Keratinocyte (primary cell): Measurements from ENCODE around the gene NFAM1. TPM values are rescaled to one million over a fixed set of nuclear protein-coding genes. Genes with fewer than 3 reads are reported as not detected.
A peak's percentile ranks its signal among the peaks of the same experiment; 100 is the strongest.

ENCODE experiments used
- DNase-seq: peaks from one replicate; pipeline ENCODE4 v3.0.0-alpha.2; 2011; ENCODE audit warnings: low read depth, missing footprints, low spot score
- FAIRE-seq: peaks from 2 replicates; lab custom pipeline; 2011; peaks lifted over from hg19 to GRCh38; lab: Jason Lieb, UNC
- H2AFZ ChIP-seq: 2 replicates; pipeline ENCODE4 v1.6.0; 2012; ENCODE audit warnings: low read length, control low read depth, inconsistent platforms; ENCODE audit not compliant: control insufficient read depth
- H3K27ac ChIP-seq: 2 replicates; pipeline ENCODE4 v1.5.1; 2011; ENCODE audit warnings: low read length; ENCODE audit not compliant: control insufficient read depth, insufficient read depth
- H3K27me3 ChIP-seq: 3 replicates; pipeline ENCODE4 v1.6.0; 2011; ENCODE audit warnings: low read length; ENCODE audit not compliant: control insufficient read depth, insufficient read depth; ENCODE audit errors: extremely low read depth
- H3K36me3 ChIP-seq, 2 experiments: 2 replicates in 1 of 2; 3 replicates in 1 of 2; pipeline ENCODE4 v1.5.1; 2011; ENCODE audit warnings: low read length in 2 of 2, mild to moderate bottlenecking in 1 of 2; ENCODE audit not compliant: control insufficient read depth in 2 of 2, insufficient read depth in 2 of 2; ENCODE audit errors: extremely low read depth in 1 of 2
- H3K4me1 ChIP-seq: 3 replicates; pipeline ENCODE4 v1.5.1; 2011; ENCODE audit warnings: low read length; ENCODE audit not compliant: control insufficient read depth, insufficient read depth; ENCODE audit errors: extremely low read depth
- H3K4me2 ChIP-seq: 3 replicates; pipeline ENCODE4 v1.6.0; 2011; ENCODE audit warnings: low read depth, low read length; ENCODE audit not compliant: control insufficient read depth, insufficient read depth; ENCODE audit errors: extremely low read depth
- H3K4me3 ChIP-seq, 3 experiments: fragments of 200-600 bp in 1 of 3; sonication (generic) in 1 of 3; 2 replicates in 2 of 3; 3 replicates in 1 of 3; pipeline ENCODE4 v1.5.1; 2011 to 2016; ENCODE audit warnings: low read length in 3 of 3, mild to moderate bottlenecking in 3 of 3, control low read depth in 2 of 3, inconsistent platforms in 1 of 3, low read depth in 1 of 3, mixed read lengths in 1 of 3, mixed run types in 1 of 3, moderate library complexity in 1 of 3; ENCODE audit not compliant: control insufficient read depth in 2 of 3, insufficient read depth in 2 of 3; ENCODE audit errors: extremely low read depth in 1 of 3
- H3K79me2 ChIP-seq: 2 replicates; pipeline ENCODE4 v1.6.0; 2012; ENCODE audit warnings: low read length; ENCODE audit not compliant: control insufficient read depth, insufficient read depth
- H3K9ac ChIP-seq: 3 replicates; pipeline ENCODE4 v1.6.0; 2011; ENCODE audit warnings: low read length; ENCODE audit not compliant: control insufficient read depth, insufficient read depth; ENCODE audit errors: extremely low read depth
- H3K9me1 ChIP-seq: 3 replicates; pipeline ENCODE4 v1.6.0; 2011; ENCODE audit warnings: low read length; ENCODE audit not compliant: control insufficient read depth, insufficient read depth; ENCODE audit errors: extremely low read depth
- H3K9me3 ChIP-seq: 2 replicates; pipeline ENCODE4 v1.5.1; 2012; ENCODE audit warnings: low read depth, low read length; ENCODE audit not compliant: control insufficient read depth
- H4K20me1 ChIP-seq: 3 replicates; pipeline ENCODE4 v1.6.0; 2011; ENCODE audit warnings: low read length; ENCODE audit not compliant: control insufficient read depth, insufficient read depth; ENCODE audit errors: extremely low read depth
- EZH2 ChIP-seq: IDR thresholded peaks from one replicate; pipeline ENCODE4 v1.6.1; 2012; ENCODE audit warnings: inconsistent platforms, mild to moderate bottlenecking, low read length, moderate library complexity
- dilution Hi-C: fragments of 300-500 bp; cut with MboI; formaldehyde crosslinking; loops from one replicate; pipeline ENCODE4 v1.7.0; 2020; ENCODE audit warnings: low sequenced_read_pairs; ENCODE audit not compliant: extremely low pct_ligation_motif_present
- polyA plus RNA-seq, 5 experiments: library from polyadenylated mRNA; depleted of rRNA in 3 of 5; stranded (reverse) in 3 of 5; stranded (forward) in 1 of 5; unstranded in 1 of 5; fragments of >200 nt; gene quantifications; 1 replicate in 1 of 5; 2 replicates in 3 of 5; 3 replicates in 1 of 5; pipeline versions ENCODE4 v1.2.1 to v1.2.3, GENCODE V29; 2011 to 2012; ENCODE audit warnings: missing spikeins in 2 of 5, low read depth in 1 of 5, low replicate concordance in 1 of 5
- TF ChIP-seq, protein P1 (sequence below), 3 experiments: IDR thresholded peaks in 1 of 3; conservative IDR thresholded peaks in 1 of 3; optimal IDR thresholded peaks in 1 of 3; 2 replicates in 2 of 3; 3 replicates in 1 of 3; pipeline versions ENCODE3 to v1.5.1; 2011; ENCODE audit warnings: low read length in 3 of 3, mild to moderate bottlenecking in 3 of 3, moderate library complexity in 2 of 3, control low read depth in 1 of 3, inconsistent platforms in 1 of 3; ENCODE audit not compliant: insufficient read depth in 2 of 3; ENCODE audit errors: extremely low read depth in 1 of 3

The NFAM1 gene
- polyA plus RNA-seq, 1 donor (not counting 4 experiments of a cell fraction or from before 2014, with no cell fraction given), result not detected

DNA sequence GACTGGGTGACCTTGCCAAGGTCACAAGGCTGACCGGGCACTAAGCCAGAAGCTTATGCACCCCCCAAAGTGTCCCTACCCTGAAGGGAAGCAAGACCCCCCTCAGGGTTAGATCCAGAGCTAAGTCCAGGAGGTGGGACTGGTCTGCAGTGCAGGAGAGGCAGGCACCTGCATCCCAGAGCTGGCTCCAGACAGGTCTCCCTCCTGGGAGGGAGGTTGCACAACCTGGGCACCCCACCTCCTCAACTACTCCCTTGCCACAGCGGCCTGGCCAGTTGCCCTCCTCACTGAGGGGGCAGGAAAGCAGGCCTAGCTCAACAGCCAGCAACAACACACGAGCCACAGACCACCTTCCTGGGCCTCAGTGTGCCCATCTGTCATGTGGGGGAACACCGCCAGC is 86.7 kb downstream of the NFAM1 start:
- no peaks in the 10 kb centered on the region for H3K79me2 ChIP-seq
- no peak overlapping the region for H3K27ac ChIP-seq
- H3K4me3 ChIP-seq, result no peak overlapping the region
- dilution Hi-C loops, result no loop called here
- no peak overlapping the region for H2AFZ ChIP-seq
- no peaks in the 10 kb centered on the region for H3K9me1 ChIP-seq
- DNase-seq (no peak), FAIRE-seq (no peak)
- H3K4me2 ChIP-seq, result no peak overlapping the region
- no peaks in the 10 kb centered on the region for H3K9me3 ChIP-seq
- no peaks in the 10 kb centered on the region for H3K27me3 ChIP-seq
- H4K20me1 ChIP-seq, result no peaks in the 10 kb centered on the region
- no peak overlapping the region for H3K9ac ChIP-seq
- H3K36me3 ChIP-seq, result no peaks in the 10 kb centered on the region
- H3K4me1 ChIP-seq, result peaks cover 2% of the 10 kb centered on the region
- TF ChIP-seq, protein P1, sequence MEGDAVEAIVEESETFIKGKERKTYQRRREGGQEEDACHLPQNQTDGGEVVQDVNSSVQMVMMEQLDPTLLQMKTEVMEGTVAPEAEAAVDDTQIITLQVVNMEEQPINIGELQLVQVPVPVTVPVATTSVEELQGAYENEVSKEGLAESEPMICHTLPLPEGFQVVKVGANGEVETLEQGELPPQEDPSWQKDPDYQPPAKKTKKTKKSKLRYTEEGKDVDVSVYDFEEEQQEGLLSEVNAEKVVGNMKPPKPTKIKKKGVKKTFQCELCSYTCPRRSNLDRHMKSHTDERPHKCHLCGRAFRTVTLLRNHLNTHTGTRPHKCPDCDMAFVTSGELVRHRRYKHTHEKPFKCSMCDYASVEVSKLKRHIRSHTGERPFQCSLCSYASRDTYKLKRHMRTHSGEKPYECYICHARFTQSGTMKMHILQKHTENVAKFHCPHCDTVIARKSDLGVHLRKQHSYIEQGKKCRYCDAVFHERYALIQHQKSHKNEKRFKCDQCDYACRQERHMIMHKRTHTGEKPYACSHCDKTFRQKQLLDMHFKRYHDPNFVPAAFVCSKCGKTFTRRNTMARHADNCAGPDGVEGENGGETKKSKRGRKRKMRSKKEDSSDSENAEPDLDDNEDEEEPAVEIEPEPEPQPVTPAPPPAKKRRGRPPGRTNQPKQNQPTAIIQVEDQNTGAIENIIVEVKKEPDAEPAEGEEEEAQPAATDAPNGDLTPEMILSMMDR (optimal IDR thresholded peaks at IDR 0.05 in 1 of 3, IDR thresholded peaks at IDR 0.05 in 1 of 3, conservative IDR thresholded peaks at IDR 0.05 in 1 of 3; ENCODE audit: extremely low read depth in 1 of 3, insufficient read depth in 2 of 3, low read length in 3 of 3), result no peak
- TF ChIP-seq EZH2, result no peak

DNA sequence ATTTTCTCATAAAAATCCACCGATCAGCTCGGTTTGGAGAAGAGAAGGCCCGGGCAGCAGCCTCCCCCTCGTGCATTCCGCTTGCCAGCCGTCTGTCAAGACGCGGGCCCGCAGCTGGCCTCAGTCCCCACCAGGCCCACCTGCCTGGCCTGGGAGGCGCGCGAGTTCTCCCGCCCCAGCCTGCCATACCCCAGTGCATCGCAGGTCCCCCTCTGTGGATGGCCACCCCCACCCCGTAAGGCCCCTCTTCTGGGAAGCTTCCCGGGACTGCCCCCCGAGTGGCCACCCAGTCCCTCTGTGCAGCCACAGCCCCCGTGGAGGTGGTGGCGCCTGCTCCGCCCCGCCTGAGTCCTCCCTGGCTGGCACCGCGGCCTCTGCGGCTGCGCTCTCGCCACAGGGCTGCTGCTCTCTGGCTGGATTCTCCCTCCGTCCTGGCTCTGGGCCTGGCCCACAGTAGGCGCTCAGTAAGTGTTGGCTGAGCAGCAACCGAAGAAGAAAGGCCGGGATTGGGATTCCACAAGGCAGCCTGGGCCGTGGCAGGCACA is 87.8 kb downstream of the NFAM1 start:
- no peaks in the 10 kb centered on the region for H3K9me3 ChIP-seq
- no peaks in the 10 kb centered on the region for H3K36me3 ChIP-seq
- H3K9ac ChIP-seq, result no peak overlapping the region
- TF ChIP-seq, protein P1 (optimal IDR thresholded peaks at IDR 0.05 in 1 of 3, IDR thresholded peaks at IDR 0.05 in 1 of 3, conservative IDR thresholded peaks at IDR 0.05 in 1 of 3; ENCODE audit: extremely low read depth in 1 of 3, insufficient read depth in 2 of 3, low read length in 3 of 3), result no peak
- TF ChIP-seq EZH2, result no peak
- H3K27ac ChIP-seq, result no peak overlapping the region
- no peak for FAIRE-seq
- dilution Hi-C loops, result no loop called here
- no peaks in the 10 kb centered on the region for H3K27me3 ChIP-seq
- peak overlapping the region in 1 of 3 experiments; percentile 9 for H3K4me3 ChIP-seq
- no peak for DNase-seq
- H3K79me2 ChIP-seq, result no peaks in the 10 kb centered on the region
- H3K9me1 ChIP-seq, result no peaks in the 10 kb centered on the region
- peak overlapping the region; percentile 15 for H2AFZ ChIP-seq
- H3K4me1 ChIP-seq, result peaks cover 2% of the 10 kb centered on the region
- peak overlapping the region; percentile 48 for H3K4me2 ChIP-seq
- H4K20me1 ChIP-seq, result no peaks in the 10 kb centered on the region
